AG09309 (cell line): ENCODE measurements around the gene MAD1L1.

Experiments used
- DNase-seq: peaks from one replicate; pipeline ENCODE4 v3.0.0-alpha.2; 2010; ENCODE audit warnings: low read depth
- H3K4me3 ChIP-seq: 2 replicates; pipeline ENCODE4 v1.5.1; 2011; ENCODE audit warnings: mild to moderate bottlenecking, low read depth, low read length, moderate library complexity; ENCODE audit not compliant: control insufficient read depth
- TF ChIP-seq, protein P1 (sequence below): IDR thresholded peaks from 2 replicates; pipeline ENCODE4 v1.5.1; 2011; ENCODE audit warnings: mild to moderate bottlenecking, low read depth, low read length, inconsistent platforms; ENCODE audit not compliant: insufficient read depth, control insufficient read depth; ENCODE audit errors: missing control alignments

MAD1L1 gene

DNA sequence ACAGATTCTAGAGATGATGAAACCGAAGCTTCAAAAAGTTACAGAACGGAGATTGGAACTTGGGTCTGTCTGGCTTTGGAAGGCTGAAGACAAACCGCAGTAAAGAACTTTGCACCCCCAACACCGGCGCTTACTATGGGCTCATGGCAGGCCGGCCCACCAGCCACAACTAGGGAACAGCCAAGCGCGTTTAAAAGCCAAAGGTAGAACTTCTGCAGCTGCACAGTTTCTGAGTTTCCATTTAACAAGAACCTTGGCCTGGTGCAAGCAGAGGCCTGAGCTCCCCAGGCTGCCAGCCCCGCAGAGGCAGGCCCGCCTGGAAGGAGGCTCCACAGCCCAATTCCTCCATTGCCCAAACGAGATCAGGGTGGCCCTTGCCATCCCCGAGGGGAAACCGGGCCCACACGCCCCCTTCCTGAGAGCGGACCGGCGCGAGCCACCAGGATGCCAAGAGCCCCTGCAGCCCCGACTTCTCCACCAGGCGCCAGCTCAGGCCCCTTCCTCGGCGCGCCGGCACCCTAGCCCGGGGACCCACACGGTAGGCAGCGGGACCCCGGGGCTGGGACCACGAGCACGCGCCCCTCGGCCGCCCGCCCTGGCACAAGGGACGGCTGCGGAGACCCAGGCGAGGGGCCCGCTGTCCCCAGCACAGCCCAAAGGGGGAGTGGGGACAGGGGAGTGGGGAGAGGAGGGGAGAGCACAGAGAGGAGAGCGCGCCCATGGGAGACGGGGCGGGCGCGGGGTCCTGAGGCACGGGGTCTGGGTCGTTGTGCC is 566 bp downstream of the MAD1L1 start:
- H3K4me3 ChIP-seq, result peak overlapping the region; percentile 76
- DNase-seq, result no peak
- TF ChIP-seq, protein P1, sequence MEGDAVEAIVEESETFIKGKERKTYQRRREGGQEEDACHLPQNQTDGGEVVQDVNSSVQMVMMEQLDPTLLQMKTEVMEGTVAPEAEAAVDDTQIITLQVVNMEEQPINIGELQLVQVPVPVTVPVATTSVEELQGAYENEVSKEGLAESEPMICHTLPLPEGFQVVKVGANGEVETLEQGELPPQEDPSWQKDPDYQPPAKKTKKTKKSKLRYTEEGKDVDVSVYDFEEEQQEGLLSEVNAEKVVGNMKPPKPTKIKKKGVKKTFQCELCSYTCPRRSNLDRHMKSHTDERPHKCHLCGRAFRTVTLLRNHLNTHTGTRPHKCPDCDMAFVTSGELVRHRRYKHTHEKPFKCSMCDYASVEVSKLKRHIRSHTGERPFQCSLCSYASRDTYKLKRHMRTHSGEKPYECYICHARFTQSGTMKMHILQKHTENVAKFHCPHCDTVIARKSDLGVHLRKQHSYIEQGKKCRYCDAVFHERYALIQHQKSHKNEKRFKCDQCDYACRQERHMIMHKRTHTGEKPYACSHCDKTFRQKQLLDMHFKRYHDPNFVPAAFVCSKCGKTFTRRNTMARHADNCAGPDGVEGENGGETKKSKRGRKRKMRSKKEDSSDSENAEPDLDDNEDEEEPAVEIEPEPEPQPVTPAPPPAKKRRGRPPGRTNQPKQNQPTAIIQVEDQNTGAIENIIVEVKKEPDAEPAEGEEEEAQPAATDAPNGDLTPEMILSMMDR, result no peak

DNA sequence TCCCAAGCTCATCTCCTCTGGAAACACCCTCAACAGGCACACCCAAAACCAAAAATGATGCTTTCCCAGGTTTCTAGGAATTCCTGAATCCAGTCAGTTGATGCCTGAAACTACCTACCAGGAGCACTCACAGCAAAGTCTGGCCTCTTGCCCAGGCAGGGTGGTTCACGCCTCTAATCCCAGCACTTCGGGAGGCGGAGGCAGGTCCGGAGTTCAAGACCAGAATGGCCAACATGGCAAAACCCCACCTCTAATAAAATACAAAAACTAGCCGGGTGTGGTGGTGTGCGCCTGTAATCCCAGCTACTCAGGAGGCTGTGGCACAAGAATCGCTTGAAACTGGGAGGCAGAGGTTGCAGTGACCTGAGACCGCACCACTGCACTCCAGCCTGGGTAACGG is 1.9 kb downstream of the MAD1L1 start:
- H3K4me3 ChIP-seq, result no peak overlapping the region
- DNase-seq, result no peak
- TF ChIP-seq, protein P1, result no peak

DNA sequence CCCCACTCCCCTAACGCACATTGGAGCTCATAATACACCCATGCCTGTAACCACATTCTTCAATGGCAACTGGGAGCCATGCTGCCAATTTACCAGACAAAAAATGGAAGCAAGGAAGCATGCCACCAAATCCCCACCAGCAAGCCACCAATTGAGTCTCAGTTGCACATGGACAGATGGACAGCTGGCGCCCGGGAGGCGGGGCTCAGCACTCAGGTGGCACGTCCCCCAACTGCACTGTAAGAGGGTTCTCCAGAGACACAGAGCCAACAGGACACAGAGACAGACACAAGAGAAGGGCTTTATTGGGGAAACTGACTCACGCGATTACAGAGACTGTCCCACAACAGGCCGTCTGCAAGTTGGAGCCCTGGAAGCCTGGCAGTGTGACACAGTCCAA is 2.5 kb downstream of the MAD1L1 start:
- no peak for DNase-seq
- TF ChIP-seq, protein P1, result no peak
- H3K4me3 ChIP-seq, result no peak overlapping the region

DNA sequence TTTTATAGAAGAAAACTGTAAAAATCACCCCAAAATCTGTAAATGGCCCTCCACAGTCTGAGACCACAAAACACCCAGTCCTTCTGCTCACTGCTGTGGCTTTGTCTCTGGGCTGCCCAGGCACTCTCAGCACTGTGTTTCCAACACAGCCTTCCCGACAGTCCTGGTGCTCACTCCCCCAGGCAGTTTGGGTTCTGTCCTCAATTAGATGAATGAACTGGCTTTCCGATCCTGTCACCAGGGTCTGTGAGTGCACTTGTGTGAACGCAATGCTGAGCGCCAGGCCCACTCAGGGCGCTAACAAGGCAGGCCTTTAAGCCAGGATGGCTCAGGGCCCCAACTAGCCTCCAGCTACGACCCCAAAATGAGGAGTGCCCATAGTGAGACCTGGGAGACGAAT is 3.3 kb downstream of the MAD1L1 start:
- TF ChIP-seq, protein P1, result no peak
- DNase-seq, result no peak

DNA sequence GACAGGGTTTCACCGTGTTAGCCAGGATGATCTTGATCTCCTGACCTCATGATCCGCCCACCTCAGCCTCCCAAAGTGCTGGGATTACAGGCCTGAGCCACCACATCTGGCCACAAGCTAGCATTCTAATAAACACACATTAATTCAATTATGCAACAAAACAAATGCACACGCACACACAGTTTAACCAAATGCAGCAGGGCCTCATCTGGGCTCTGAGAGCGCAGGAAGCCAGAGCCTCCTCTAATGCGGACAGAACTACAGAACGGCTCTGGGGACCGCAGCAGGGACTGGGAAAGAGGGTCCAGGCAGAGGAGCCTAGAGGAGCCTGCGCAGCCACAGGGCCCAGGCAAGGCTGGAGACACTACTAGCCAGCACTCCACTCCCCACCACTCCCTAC is 3.8 kb downstream of the MAD1L1 start:
- DNase-seq, result no peak
- no peak overlapping the region for H3K4me3 ChIP-seq
- TF ChIP-seq, protein P1, result no peak

More for the DNA sequence above, 3.3 kb downstream of the MAD1L1 start:
- no peak overlapping the region for H3K4me3 ChIP-seq

DNA sequence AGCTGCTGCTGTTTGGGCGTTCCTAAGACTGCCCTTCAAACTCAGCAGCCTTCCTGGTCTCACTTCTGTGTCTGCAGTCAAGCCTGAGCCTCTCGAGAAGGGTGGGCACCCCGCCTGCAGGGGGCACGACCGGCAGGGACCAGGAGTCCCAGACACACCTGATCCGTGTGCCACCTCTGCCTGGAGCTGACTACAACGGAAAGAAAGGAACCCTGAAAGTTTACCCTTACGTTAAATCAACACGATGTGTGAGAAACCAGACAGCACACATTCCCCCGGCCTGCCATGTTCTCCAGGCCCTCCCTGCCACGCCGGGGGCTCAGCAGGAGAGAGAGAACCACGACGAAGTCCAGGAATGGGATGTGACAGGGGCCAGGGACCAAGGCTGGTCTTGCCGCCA is 5.0 kb downstream of the MAD1L1 start:
- TF ChIP-seq, protein P1, result no peak
- no peak overlapping the region for H3K4me3 ChIP-seq
- DNase-seq, result no peak
